Activated CD8-positive, alpha-beta memory T cell treated with anti-CD3 and anti-CD28 coated beads for 24 hours (primary cell): Measurements from ENCODE around the gene FGD6.

ENCODE experiments used
- DNase-seq: peaks from one replicate; pipeline ENCODE4 v3.0.0-alpha.2; 2020

FGD6 gene

DNA sequence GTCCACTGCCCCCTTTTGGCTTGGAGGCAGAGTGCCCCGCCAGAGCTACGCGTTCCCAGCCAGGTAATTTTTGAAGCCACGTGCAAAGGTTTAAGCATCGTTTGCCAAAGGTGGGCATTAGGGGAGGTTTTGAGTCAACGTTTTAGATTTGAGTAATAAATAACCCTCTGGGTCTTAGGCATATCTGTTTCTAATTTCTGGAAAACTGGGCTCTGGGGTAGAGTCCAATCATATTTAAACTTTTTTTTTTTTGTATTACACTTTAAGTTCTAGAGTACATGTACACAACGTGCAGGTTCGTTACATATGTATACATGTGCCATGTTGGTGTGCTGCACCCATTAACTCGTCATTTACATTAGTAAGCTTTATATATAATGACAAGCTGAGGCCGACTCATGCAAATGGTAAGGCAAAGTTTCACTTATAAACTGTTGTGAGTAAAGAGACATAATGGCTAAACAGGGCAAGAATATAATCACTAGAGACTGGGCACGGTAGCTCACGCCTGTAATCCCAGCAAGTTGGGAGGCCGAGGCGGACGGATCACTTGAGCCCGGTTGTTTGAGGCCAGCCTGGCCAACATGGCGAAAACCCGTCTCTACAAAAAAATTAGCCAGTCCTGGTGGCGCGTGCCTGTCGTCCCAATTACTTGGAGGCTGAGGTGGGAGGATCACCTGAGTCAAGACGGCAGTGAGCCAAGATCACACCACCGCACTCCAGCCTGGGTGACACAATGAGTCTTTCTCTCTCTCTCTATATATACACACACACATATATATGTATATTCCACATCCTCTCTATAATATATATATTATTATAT lies 143.4 kb downstream of the FGD6 start:
- DNase-seq = no peak

DNA sequence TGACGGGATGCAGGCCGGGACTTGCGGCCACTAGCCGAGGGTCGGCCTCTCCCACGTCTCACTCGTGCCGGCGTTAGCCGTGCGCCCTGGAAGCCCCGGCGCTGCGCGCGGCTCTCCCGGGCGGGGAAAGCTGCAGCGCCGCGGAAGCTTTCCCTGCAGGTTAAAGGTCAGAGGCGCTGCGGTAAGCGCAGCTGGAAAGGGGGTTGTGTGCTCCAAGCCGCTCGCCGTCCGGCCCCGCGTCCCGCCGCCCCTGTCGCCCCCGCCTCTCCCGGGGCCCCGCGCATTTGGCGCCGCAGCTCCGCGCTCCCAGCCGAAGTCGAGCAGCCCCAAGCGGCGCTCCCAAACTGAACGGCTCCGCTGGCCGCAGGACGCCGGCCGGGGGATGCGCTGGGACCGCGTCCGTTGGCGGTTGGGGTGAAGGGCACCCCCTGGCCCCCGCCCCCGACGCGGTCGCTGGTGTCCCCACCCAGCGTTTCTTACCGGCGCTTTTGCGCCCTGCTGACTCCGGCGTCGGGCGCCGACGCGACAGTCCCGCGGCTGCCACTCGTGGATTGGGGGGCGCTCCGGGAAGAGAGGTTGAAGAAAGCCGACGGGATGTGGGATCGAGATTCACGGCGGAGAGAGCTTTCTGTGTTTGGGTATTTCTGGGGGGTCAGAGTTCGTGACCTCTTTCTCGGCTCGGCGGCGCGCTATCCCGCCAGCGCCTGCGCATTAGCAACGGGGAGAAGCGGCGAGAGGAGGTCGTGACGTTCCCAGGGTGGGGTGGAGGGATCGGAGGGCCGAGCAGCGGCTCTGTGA lies 144.2 kb downstream of the FGD6 start, which contains the start of gene NR2C1:
NR2C1 (minus strand) TSS at position 719 of the 798 bp plus-strand sequence. CDS start 6,234 bp downstream, outside the sequence.
- DNase-seq = peak; percentile 93

DNA sequence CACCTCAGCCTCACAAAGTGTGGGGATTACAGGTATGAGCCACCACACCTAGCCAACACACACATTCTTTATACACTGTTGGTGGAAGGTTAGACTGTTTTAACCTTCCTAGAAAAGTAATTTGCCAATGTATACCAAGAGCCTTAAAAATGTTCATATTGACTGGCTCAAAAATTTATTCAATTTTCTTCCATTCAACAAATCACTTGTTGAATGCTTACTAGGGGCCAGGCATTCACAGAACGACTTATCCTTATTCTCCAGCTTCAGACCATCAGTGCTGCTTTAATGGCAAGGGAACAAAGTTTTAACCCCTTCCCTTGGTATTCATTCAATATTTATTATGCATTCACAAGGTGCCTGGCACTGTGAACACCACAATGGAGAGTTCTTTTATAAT lies 146.9 kb downstream of the FGD6 start:
- no peak for DNase-seq

DNA sequence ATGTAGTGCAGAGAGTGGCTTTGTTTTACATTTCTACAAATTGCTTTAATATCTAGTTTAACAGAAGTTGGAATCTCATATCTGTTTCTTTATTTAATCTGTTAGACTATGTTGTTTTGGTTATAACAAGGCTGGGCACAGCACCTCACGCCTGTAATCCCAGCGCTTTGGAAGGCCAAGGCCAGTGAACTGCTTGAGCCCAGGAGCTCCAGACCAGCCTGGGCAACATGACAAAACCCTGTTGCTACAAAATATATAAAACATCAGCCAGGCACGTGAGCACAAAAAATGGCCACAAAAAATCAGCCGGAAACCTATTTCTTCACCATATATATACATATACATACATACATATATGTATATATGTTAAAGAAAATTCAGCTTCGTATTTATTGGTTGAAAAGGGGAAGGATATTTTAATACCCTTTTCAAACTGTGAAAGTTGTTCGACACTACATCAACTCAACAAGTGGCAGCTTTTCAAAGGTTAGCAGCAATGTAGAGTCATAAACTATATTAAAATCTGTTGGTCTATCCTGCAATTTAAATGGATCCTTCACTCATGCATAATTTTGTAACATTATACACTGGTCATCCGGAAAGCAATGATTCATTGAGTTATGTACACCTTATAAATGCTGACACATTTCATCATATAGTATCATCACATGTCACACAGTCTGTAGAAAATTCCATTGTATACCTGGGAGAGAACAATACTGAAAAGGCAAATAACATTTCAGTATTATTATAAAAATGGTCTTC lies 151.0 kb downstream of the FGD6 start:
- no peak for DNase-seq

DNA sequence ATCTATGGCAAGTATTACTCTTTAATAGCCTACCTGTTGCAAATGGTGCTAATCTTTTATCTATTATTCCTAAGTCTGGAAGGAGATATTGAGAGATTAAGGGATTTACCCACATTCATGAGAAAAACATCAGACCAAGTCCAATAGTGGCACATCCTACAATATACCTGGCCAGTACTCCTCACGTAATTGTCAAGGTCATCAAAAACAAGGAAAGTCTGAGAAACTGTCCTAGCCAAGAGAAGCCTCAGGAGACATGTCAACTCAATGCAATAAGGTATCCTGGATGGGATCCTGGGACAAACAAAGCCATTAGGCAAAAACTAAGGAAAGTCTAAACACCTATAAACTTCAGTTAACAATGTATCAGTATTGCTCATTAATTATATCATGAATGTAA lies 156.3 kb downstream of the FGD6 start:
- no peak for DNase-seq

DNA sequence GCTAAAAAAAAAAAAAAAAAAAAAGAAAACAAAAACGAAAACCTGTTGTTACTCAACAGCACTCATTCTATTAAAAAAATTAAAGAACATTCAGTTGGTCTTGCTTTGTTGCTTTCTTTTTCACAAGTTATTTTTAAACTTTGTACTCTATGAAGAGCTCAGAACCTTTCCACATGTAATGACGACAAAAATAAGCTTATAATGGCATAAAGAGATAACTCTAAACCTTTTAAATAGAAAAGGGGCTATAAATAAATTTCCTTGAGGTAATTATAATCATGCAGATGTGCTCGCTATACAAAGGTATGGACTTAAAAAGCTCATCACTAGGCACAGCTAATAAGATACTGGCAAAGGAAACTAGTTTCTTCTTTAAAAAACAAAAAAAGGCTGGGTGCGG lies 157.3 kb downstream of the FGD6 start:
- DNase-seq = no peak

DNA sequence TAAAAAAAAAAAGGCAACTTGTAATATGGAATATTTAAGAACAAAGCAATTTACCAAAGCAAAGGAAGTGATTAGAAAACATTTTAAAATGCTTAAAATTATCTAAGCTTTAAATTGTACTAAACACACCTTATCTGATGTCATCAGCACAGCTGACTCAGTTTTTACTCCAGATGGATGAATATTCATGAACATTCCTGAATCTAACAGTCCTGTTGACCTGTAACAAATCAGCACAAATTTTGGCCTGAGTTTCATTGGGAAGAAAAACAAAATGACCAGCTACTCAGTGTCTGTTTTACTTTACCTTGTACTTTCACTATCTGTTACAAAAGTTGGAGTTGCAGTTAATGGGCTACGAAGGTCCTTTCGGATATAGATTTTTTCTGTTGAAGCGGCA lies 159.8 kb downstream of the FGD6 start:
- DNase-seq = no peak

DNA sequence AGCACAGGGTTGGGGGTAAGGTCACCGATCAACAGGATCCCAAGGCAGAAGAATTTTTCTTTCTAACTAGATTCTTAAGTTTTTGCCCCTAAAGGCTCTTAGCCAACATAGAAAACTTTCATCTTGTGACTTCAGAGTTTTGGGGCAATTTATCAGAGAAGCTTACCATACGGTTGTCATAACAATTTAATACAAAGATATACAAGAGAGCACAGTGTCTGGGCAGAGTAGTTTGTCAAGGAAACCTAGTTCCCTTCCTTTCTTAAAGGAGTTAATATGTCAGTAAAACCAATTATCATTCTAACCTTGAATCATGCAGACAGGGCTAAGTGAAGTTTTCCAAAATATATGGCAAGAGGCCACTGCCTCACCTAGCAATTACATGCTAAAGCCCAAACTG lies 162.2 kb downstream of the FGD6 start:
- no peak for DNase-seq

DNA sequence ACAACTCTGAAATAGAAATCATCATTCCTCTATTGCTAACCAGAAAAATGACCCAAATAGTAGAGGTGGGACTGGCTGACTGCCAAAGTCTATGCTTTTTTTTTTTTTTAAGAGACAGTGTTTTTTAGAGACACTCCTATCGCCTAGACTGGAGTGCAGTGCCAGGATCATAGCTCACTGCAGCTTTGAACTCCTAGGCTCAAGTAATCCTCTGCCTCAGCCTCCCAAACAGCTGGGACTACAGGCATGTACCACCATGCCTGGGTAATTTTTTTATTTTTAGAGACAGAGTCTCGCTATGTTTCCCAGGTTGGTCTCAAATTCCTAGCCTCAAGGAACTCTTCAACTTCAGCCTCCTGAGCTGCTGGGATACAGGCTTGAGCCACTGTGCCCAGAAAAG lies 163.1 kb downstream of the FGD6 start:
- no peak for DNase-seq

DNA sequence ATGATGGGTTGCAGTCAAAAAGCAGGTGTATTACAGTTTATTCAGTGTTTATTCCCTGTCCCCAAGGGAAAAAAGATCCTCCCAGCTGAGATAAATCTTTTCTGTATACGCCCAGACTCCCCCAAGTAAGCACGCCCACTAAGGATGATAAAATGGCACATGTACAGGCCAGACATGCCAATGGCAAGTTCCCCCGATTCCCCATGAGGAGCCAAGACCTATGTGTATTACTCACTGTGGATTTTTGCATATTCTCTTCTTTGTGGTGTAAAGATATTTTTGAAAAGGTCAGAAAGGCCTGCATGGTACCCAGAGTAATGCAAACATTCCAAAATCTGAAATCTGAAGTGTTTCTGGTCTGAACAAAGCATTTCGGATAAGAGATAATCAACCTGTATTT lies 166.0 kb downstream of the FGD6 start:
- no peak for DNase-seq

DNA sequence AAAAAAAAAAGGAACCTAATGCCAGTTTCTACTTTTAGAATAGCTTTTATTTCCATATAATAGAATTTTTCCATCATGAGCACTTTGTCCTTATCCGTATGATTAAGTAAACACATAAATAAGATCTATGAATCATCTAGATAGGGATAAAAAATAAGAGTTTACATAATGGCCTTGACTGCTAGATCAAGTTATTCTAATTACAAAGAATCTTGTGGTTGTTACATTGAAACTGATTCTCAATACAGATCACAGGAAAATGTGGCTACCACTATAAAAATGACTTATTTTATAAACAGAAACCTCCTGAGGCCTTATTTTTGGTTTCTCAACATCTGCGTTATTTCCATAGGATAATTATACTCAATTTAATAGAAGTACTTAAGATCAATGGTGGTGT lies 179.4 kb downstream of the FGD6 start:
- no peak for DNase-seq

DNA sequence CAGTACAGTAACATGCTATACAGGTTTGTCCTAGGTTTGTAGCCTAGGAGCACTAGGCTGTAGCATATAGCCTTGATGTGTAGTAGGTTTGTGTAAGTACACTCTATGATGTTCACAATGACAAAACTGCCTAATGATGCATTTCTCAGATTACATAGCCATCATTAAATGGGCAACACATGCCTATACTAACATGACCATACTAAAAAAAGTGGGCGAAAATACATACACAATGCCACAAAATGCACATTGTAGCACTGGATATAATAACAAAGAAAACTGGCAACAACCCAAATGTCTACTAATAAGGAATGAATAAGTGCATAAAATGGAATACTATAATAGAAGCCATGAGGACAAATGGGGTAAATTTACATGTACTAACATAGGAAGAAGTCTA lies 182.5 kb downstream of the FGD6 start:
- no peak for DNase-seq
